A549 (cell line): ENCODE measurements around the gene PRL. TPM values are rescaled to one million over a fixed set of nuclear protein-coding genes. Genes with fewer than 3 reads are reported as not detected.

ENCODE experiments used
- ATAC-seq, 2 experiments: fragments of 200-7000 bp in 1 of 2; fragments of >200 bp in 1 of 2; cut with Nextera tagmentation in 1 of 2; cut with Tn5 transposase in 1 of 2; 3 replicates each; pipeline versions ENCODE4 v1.8.0 to v1.9.1; 2018 to 2020; ENCODE audit warnings: mild to moderate bottlenecking in 1 of 2, moderate library complexity in 1 of 2
- CTCF ChIA-PET: fragments of 300-600 bp; sonication (Branson Sonifier 250); formaldehyde crosslinking; extraction: SDS; loops from one replicate; lab custom pipeline; 2021; ENCODE audit warnings: antibody characterized with exemption, inconsistent platforms; lab: Yijun Ruan, JAX
- POLR2A ChIA-PET: fragments of 350-600 bp; formaldehyde crosslinking; extraction: SDS; loops from one replicate; lab custom pipeline; 2021; ENCODE audit warnings: antibody characterized with exemption, inconsistent platforms; lab: Yijun Ruan, JAX
- DNase-seq, 2 experiments: peaks; one replicate each; pipeline versions ENCODE4 v3.0.0 to v3.0.0-alpha.2; 2011 to 2016; ENCODE audit warnings: low read depth in 1 of 2, low spot score in 1 of 2
- FAIRE-seq: peaks from 2 replicates; lab custom pipeline; 2011; peaks lifted over from hg19 to GRCh38; lab: Jason Lieb, UNC
- H3K27ac ChIP-seq, 2 experiments: fragments of >200 bp; sonication (Bioruptor Twin); formaldehyde crosslinking; 3 replicates each; pipeline ENCODE4 v1.5.1; 2016 to 2017
- H3K4me1 ChIP-seq: fragments of >200 bp; sonication (Bioruptor Twin); formaldehyde crosslinking; 3 replicates; pipeline ENCODE4 v1.6.1; 2016
- H3K4me2 ChIP-seq: fragments of >200 bp; sonication (Bioruptor Twin); formaldehyde crosslinking; 3 replicates; pipeline ENCODE4 v1.6.1; 2016
- H3K4me3 ChIP-seq: fragments of >200 bp; sonication (Bioruptor Twin); formaldehyde crosslinking; 3 replicates; pipeline ENCODE4 v1.5.1; 2016
- H3K9me3 ChIP-seq: fragments of >200 bp; sonication (Bioruptor Twin); formaldehyde crosslinking; 3 replicates; pipeline ENCODE4 v1.6.1; 2016
- ATOH8 ChIP-seq: fragments of 250-450 bp; sonication (Bioruptor Pico); IDR thresholded peaks from 2 replicates; pipeline ENCODE4 v1.5.0; 2020; ENCODE audit warnings: low read depth, mild to moderate bottlenecking, moderate library complexity
- CBX2 ChIP-seq: fragments of 200-600 bp; sonication (generic); IDR thresholded peaks from 2 replicates; pipeline ENCODE4 v1.6.1; 2016; ENCODE audit warnings: low read depth, mild to moderate bottlenecking, borderline replicate concordance
- CEBPB ChIP-seq, 2 experiments: fragments of >200 bp in 1 of 2; sonication (Bioruptor Twin) in 1 of 2; formaldehyde crosslinking in 1 of 2; IDR thresholded peaks; 2 replicates each; pipeline ENCODE4 v1.6.1; 2012 to 2016
- CHD2 ChIP-seq: fragments of 150-350 bp; IDR thresholded peaks from 2 replicates; pipeline ENCODE4 v1.6.1; 2014; ENCODE audit warnings: low read length; ENCODE audit not compliant: partially characterized antibody
- EHF ChIP-seq: fragments of 250-450 bp; sonication (Bioruptor Pico); IDR thresholded peaks from 2 replicates; pipeline ENCODE4 v1.5.0; 2020; ENCODE audit warnings: mild to moderate bottlenecking
- EHMT2 ChIP-seq: fragments of 200-600 bp; sonication (generic); IDR thresholded peaks from 2 replicates; pipeline ENCODE4 v1.6.1; 2016; ENCODE audit warnings: antibody characterized with exemption, low read depth, mild to moderate bottlenecking, moderate library complexity
- FOXS1 ChIP-seq: fragments of 250-450 bp; sonication (Bioruptor Pico); IDR thresholded peaks from 2 replicates; pipeline ENCODE4 v1.5.0; 2020; ENCODE audit warnings: mild to moderate bottlenecking, moderate library complexity
- GATA3 ChIP-seq: IDR thresholded peaks from 2 replicates; pipeline ENCODE4 v1.6.1; 2012; ENCODE audit warnings: borderline replicate concordance
- HMGXB4 ChIP-seq: fragments of 250-450 bp; sonication (Bioruptor Pico); IDR thresholded peaks from 2 replicates; pipeline ENCODE4 v1.5.0; 2021; ENCODE audit warnings: mild to moderate bottlenecking, moderate library complexity, borderline replicate concordance
- JUNB ChIP-seq: fragments of >200 bp; sonication (Bioruptor Twin); formaldehyde crosslinking; IDR thresholded peaks from 2 replicates; pipeline ENCODE4 v1.6.1; 2016
- KDM5A ChIP-seq: fragments of 200-600 bp; sonication (generic); IDR thresholded peaks from 2 replicates; pipeline ENCODE4 v1.6.1; 2016; ENCODE audit warnings: antibody characterized with exemption, mild to moderate bottlenecking
- MAFK ChIP-seq: fragments of 450-650 bp; IDR thresholded peaks from 2 replicates; pipeline ENCODE4 v1.6.1; 2014; ENCODE audit not compliant: partially characterized antibody
- MYC ChIP-seq: IDR thresholded peaks from 2 replicates; pipeline ENCODE4 v1.6.1; 2012; ENCODE audit warnings: mild to moderate bottlenecking, inconsistent platforms, low read length, improper control_type of control experiment, borderline replicate concordance
- NPAS2 ChIP-seq: fragments of 250-450 bp; sonication (Bioruptor Pico); IDR thresholded peaks from 2 replicates; pipeline ENCODE4 v1.8.0; 2022; ENCODE audit warnings: mild to moderate bottlenecking, moderate library complexity, borderline replicate concordance
- PBX3 ChIP-seq: IDR thresholded peaks from 2 replicates; pipeline ENCODE4 v1.6.1; 2012
- REST ChIP-seq: fragments of 200-600 bp; sonication (generic); IDR thresholded peaks from 2 replicates; pipeline ENCODE4 v1.6.1; 2016; ENCODE audit warnings: antibody characterized with exemption, mild to moderate bottlenecking, moderate library complexity
- RFX5 ChIP-seq: fragments of 450-650 bp; IDR thresholded peaks from 2 replicates; pipeline ENCODE4 v1.7.1; 2014; ENCODE audit warnings: antibody characterized with exemption, mild to moderate bottlenecking, moderate library complexity
- RNF2 ChIP-seq: fragments of 200-600 bp; sonication (generic); IDR thresholded peaks from 2 replicates; pipeline ENCODE4 v1.6.1; 2016; ENCODE audit warnings: low read depth, mild to moderate bottlenecking, antibody characterized with exemption, moderate library complexity, borderline replicate concordance
- TP53 ChIP-seq: fragments of 250-450 bp; sonication (Bioruptor Pico); IDR thresholded peaks from 2 replicates; pipeline ENCODE4 v1.5.0; 2021; ENCODE audit warnings: mild to moderate bottlenecking, moderate library complexity
- ZC3H11A ChIP-seq: fragments of 450-650 bp; IDR thresholded peaks from 2 replicates; pipeline ENCODE4 v1.6.1; 2014; ENCODE audit warnings: antibody characterized with exemption, mild to moderate bottlenecking
- WGBS: methylation state at CpG from one replicate; pipeline ENCODE4 v1.1.6; 2017; ENCODE audit errors: missing lambda C conversion rate; 5-methylcytosine and 5-hydroxymethylcytosine counted together
- polyA plus RNA-seq, 4 experiments: library from polyadenylated mRNA; depleted of rRNA in 3 of 4; stranded (reverse); fragments of >200 nt; fragmentation: RNase III in 1 of 4; extraction: RNeasy Plus Mini Kit Qiagen cat#74134 plus additional on column Dnase treatment in 1 of 4; gene quantifications; 2 replicates in 3 of 4; 3 replicates in 1 of 4; pipeline ENCODE4 v1.2.3, GENCODE V29; 2011 to 2017

PRL gene
- polyA plus RNA-seq, 2 of the 4 experiments (the other 2 are of a cell fraction), result not detected

- FAIRE-seq, result no peak
Observed at GRCh38 chr6:22326500-22326899, 29.7 kb upstream of the PRL start.

GRCh38 chr6:22325481-22325880 is 28.6 kb upstream of the PRL start:
- ChIA-PET CTCF (no interaction called here), POLR2A (no interaction called here)
- Histone ChIP-seq H3K27ac (no peak overlapping the region), H3K4me2 (no peak overlapping the region), H3K4me1 (peaks cover 13% of the 10 kb centered on the region), H3K4me3 (no peak overlapping the region), H3K9me3 (no peaks in the 10 kb centered on the region)
- no peak for DNase-seq
- no peak for TF ChIP-seq GATA3
- TF ChIP-seq MAFK, result no peak
- ATAC-seq, result no peak
- FAIRE-seq, result no peak

More at GRCh38 chr6:22326500-22326899, 29.7 kb upstream of the PRL start:
- Histone ChIP-seq H3K27ac (no peak overlapping the region), H3K4me2 (no peak overlapping the region), H3K4me1 (peaks cover 3% of the 10 kb centered on the region; the same call in 2 of the 3 replicates), H3K9me3 (no peaks in the 10 kb centered on the region), H3K4me3 (no peak overlapping the region)
- ATAC-seq (no peak), DNase-seq (no peak)
- 77% methylated on average over 6 of the region's 6 CpGs for WGBS
- CTCF ChIA-PET, result no interaction called here
- POLR2A ChIA-PET, result no interaction called here
- no peak for TF ChIP-seq RNF2
- no peak for TF ChIP-seq EHMT2
- TF ChIP-seq TP53, result no peak
- TF ChIP-seq EHF (CRISPR knock-in tag), result no peak
- TF ChIP-seq REST, result no peak
- no peak for TF ChIP-seq JUNB
- TF ChIP-seq FOXS1 (CRISPR knock-in tag), result no peak
- no peak for TF ChIP-seq PBX3
- TF ChIP-seq ZC3H11A, result no peak
- no peak for TF ChIP-seq RFX5
- TF ChIP-seq GATA3, result no peak
- TF ChIP-seq CEBPB (IDR thresholded peaks at IDR 0.05), result no peak
- no peak for TF ChIP-seq NPAS2
- no peak for TF ChIP-seq CHD2
- no peak for TF ChIP-seq KDM5A
- no peak for TF ChIP-seq MYC
- no peak for TF ChIP-seq CBX2
- TF ChIP-seq ATOH8 (CRISPR knock-in tag), result no peak

- ATAC-seq, result no peak
- Histone ChIP-seq H3K9me3 (no peaks in the 10 kb centered on the region), H3K4me2 (no peak overlapping the region), H3K4me1 (peaks cover 19% of the 10 kb centered on the region), H3K4me3 (no peak overlapping the region), H3K27ac (no peak overlapping the region)
- no peak for TF ChIP-seq HMGXB4 (CRISPR knock-in tag)
- no peak for DNase-seq
- FAIRE-seq, result no peak
- POLR2A ChIA-PET, result no interaction called here
- CTCF ChIA-PET, result no interaction called here
- 82% methylated on average over 1 of the region's 1 CpG for WGBS
Observed at GRCh38 chr6:22323848-22324247, 27.0 kb upstream of the PRL start.
